ENCODE results near the gene HACD2. TPM values are rescaled to one million over a fixed set of nuclear protein-coding genes. Genes with fewer than 3 reads are reported as not detected.
A peak's percentile ranks its signal among the peaks of the same experiment; 100 is the strongest.

Gene HACD2
- polyA plus RNA-seq, 1 donor (not counting 4 experiments of a cell fraction or from before 2014, with no cell fraction given): 124 TPM

- Histone ChIP-seq H3K4me2 (ENCODE audit: control insufficient read depth, extremely low read depth, insufficient read depth, low read depth, low read length) (peak overlapping the region; percentile 10), H3K27ac (ENCODE audit: control insufficient read depth, insufficient read depth, low read length) (no peak overlapping the region), H3K27me3 (ENCODE audit: control insufficient read depth, extremely low read depth, insufficient read depth, low read length) (no peaks in the 10 kb centered on the region), H2AFZ (ENCODE audit: control insufficient read depth, low read length) (peak overlapping the region; percentile 16), H4K20me1 (ENCODE audit: control insufficient read depth, extremely low read depth, insufficient read depth, low read length) (no peaks in the 10 kb centered on the region), H3K4me1 (ENCODE audit: control insufficient read depth, extremely low read depth, insufficient read depth, low read length) (peaks cover 61% of the 10 kb centered on the region), H3K79me2 (ENCODE audit: control insufficient read depth, insufficient read depth, low read length) (no peaks in the 10 kb centered on the region), H3K4me3 (ENCODE audit: control insufficient read depth in 2 of 3, extremely low read depth in 1 of 3, insufficient read depth in 2 of 3, low read depth in 1 of 3, low read length in 3 of 3) (no peak overlapping the region), H3K36me3 (ENCODE audit: control insufficient read depth in 2 of 2, extremely low read depth in 1 of 2, insufficient read depth in 2 of 2, low read length in 2 of 2) (no peaks in the 10 kb centered on the region), H3K9ac (ENCODE audit: control insufficient read depth, extremely low read depth, insufficient read depth, low read length) (no peak overlapping the region), H3K9me1 (ENCODE audit: control insufficient read depth, extremely low read depth, insufficient read depth, low read length) (no peaks in the 10 kb centered on the region), H3K9me3 (ENCODE audit: control insufficient read depth, low read depth, low read length) (no peaks in the 10 kb centered on the region)
- FAIRE-seq (peak; percentile 34), DNase-seq (ENCODE audit: low read depth, low spot score) (no peak)
- peak in 1 of 3 experiments; percentile 16 for TF ChIP-seq CTCF (optimal IDR thresholded peaks at IDR 0.05 in 1 of 3, IDR thresholded peaks at IDR 0.05 in 1 of 3, conservative IDR thresholded peaks at IDR 0.05 in 1 of 3; ENCODE audit: extremely low read depth in 1 of 3, insufficient read depth in 2 of 3, low read length in 3 of 3)
- TF ChIP-seq EZH2 (IDR thresholded peaks at IDR 0.05; ENCODE audit: low read length): no peak
- dilution Hi-C loops (cut with MboI; ENCODE audit: extremely low pct_ligation_motif_present, low sequenced_read_pairs): no loop called here
Measured at GRCh38 chr3:123621850-123622189, 37.0 kb upstream of the HACD2 start.

GRCh38 chr3:123621186-123621849, 36.5 kb upstream of the HACD2 start:
- peak; percentile 5 for FAIRE-seq
- dilution Hi-C loops (cut with MboI; ENCODE audit: extremely low pct_ligation_motif_present, low sequenced_read_pairs): no loop called here
- no peaks in the 10 kb centered on the region for H4K20me1 ChIP-seq (ENCODE audit: control insufficient read depth, extremely low read depth, insufficient read depth, low read length)

More at GRCh38 chr3:123621186-123621849, 36.5 kb upstream of the HACD2 start:
- Histone ChIP-seq H3K36me3 (ENCODE audit: control insufficient read depth in 2 of 2, extremely low read depth in 1 of 2, insufficient read depth in 2 of 2, low read length in 2 of 2) (no peaks in the 10 kb centered on the region), H2AFZ (ENCODE audit: control insufficient read depth, low read length) (no peak overlapping the region), H3K79me2 (ENCODE audit: control insufficient read depth, insufficient read depth, low read length) (no peaks in the 10 kb centered on the region), H3K4me3 (ENCODE audit: control insufficient read depth in 2 of 3, extremely low read depth in 1 of 3, insufficient read depth in 2 of 3, low read depth in 1 of 3, low read length in 3 of 3) (no peak overlapping the region), H3K9me3 (ENCODE audit: control insufficient read depth, low read depth, low read length) (no peaks in the 10 kb centered on the region), H3K9ac (ENCODE audit: control insufficient read depth, extremely low read depth, insufficient read depth, low read length) (no peak overlapping the region), H3K4me2 (ENCODE audit: control insufficient read depth, extremely low read depth, insufficient read depth, low read depth, low read length) (no peak overlapping the region), H3K4me1 (ENCODE audit: control insufficient read depth, extremely low read depth, insufficient read depth, low read length) (peaks cover 61% of the 10 kb centered on the region), H3K27me3 (ENCODE audit: control insufficient read depth, extremely low read depth, insufficient read depth, low read length) (no peaks in the 10 kb centered on the region), H3K27ac (ENCODE audit: control insufficient read depth, insufficient read depth, low read length) (no peak overlapping the region), H3K9me1 (ENCODE audit: control insufficient read depth, extremely low read depth, insufficient read depth, low read length) (no peaks in the 10 kb centered on the region)
- TF ChIP-seq EZH2 (IDR thresholded peaks at IDR 0.05; ENCODE audit: low read length): no peak
- no peak for TF ChIP-seq CTCF (optimal IDR thresholded peaks at IDR 0.05 in 1 of 3, IDR thresholded peaks at IDR 0.05 in 1 of 3, conservative IDR thresholded peaks at IDR 0.05 in 1 of 3; ENCODE audit: extremely low read depth in 1 of 3, insufficient read depth in 2 of 3, low read length in 3 of 3)
- no peak for DNase-seq (ENCODE audit: low read depth, low spot score)

Data from keratinocyte (primary cell).